GM12878 (cell line): ENCODE data around the gene PRKAA1. TPM values are rescaled to one million over a fixed set of nuclear protein-coding genes. Genes with fewer than 3 reads are reported as not detected.

Experiments
- ATAC-seq: fragments of 200-7000 bp; cut with Tn5 transposase; 3 replicates; pipeline ENCODE4 v1.9.1; 2020; ENCODE audit warnings: mild to moderate bottlenecking, moderate library complexity
- BruUV-seq: library from RNA; stranded (reverse); fragments of 400-500 nt; replicated peaks from 2 replicates; lab custom pipeline; 2021; lab: Mats Ljungman, UMichigan
- CTCF ChIA-PET: fragments of 300-600 bp; sonication (Branson Sonifier 250); formaldehyde crosslinking; extraction: SDS; loops from one replicate; lab custom pipeline; 2021; ENCODE audit warnings: inconsistent platforms; lab: Yijun Ruan, JAX
- POLR2A ChIA-PET: fragments of 350-600 bp; formaldehyde crosslinking; extraction: SDS; loops from one replicate; lab custom pipeline; 2021; ENCODE audit warnings: inconsistent platforms; lab: Charles Lee
- RAD21 ChIA-PET: fragments of 300-600 bp; sonication (Branson Sonifier 250); formaldehyde crosslinking; loops from one replicate; lab custom pipeline; 2023; ENCODE audit warnings: antibody characterized with exemption; ENCODE audit not compliant: unreplicated experiment; lab: Charles Lee
- SMC1A ChIA-PET: fragments of 300-600 bp; sonication (Branson Sonifier 250); formaldehyde crosslinking; loops from one replicate; lab custom pipeline; 2023; ENCODE audit not compliant: unreplicated experiment, uncharacterized antibody; lab: Charles Lee
- DNase-seq: peaks from one replicate; pipeline ENCODE4 v3.0.0-alpha.2; 2011; ENCODE audit warnings: low read depth, low spot score
- FAIRE-seq: peaks from 3 replicates; lab custom pipeline; 2011; peaks lifted over from hg19 to GRCh38; lab: Jason Lieb, UNC
- H2AFZ ChIP-seq: 2 replicates; pipeline ENCODE4 v1.6.0; 2011; ENCODE audit warnings: low read depth, low read length, control low read depth; ENCODE audit not compliant: control insufficient read depth
- H3K27ac ChIP-seq: 2 replicates; pipeline ENCODE4 v1.5.1; 2011; ENCODE audit warnings: control low read depth; ENCODE audit not compliant: control insufficient read depth, insufficient read depth
- H3K27me3 ChIP-seq, 2 experiments: replicated peaks in 1 of 2; 2 replicates each; pipeline versions ENCODE4 v1.6.0 to v1.6.1; 2011; ENCODE audit warnings: low read length in 1 of 2; ENCODE audit not compliant: control insufficient read depth in 2 of 2, insufficient read depth in 2 of 2
- H3K36me3 ChIP-seq, 2 experiments: 2 replicates each; pipeline ENCODE4 v1.5.1; 2011; ENCODE audit warnings: low read length in 1 of 2; ENCODE audit not compliant: control insufficient read depth in 2 of 2, insufficient read depth in 2 of 2
- H3K4me1 ChIP-seq: 2 replicates; pipeline ENCODE4 v1.6.1; 2011; ENCODE audit warnings: mild to moderate bottlenecking, low read length, moderate library complexity, mixed read lengths; ENCODE audit not compliant: control insufficient read depth, insufficient read depth
- H3K4me2 ChIP-seq: 2 replicates; pipeline ENCODE4 v1.6.0; 2011; ENCODE audit warnings: control low read depth; ENCODE audit not compliant: control insufficient read depth, insufficient read depth
- H3K4me3 ChIP-seq: fragments of 200-600 bp; sonication (generic); 2 replicates; pipeline ENCODE4 v1.5.1; 2016
- H3K79me2 ChIP-seq: 2 replicates; pipeline ENCODE4 v1.6.0; 2011; ENCODE audit warnings: low read length; ENCODE audit not compliant: control insufficient read depth, insufficient read depth
- H3K9ac ChIP-seq: 2 replicates; pipeline ENCODE4 v1.8.0; 2011; ENCODE audit warnings: low read length, control low read depth, mixed read lengths; ENCODE audit not compliant: control insufficient read depth, insufficient read depth
- H3K9me3 ChIP-seq: replicated peaks from 3 replicates; pipeline ENCODE4 v1.5.1; 2011; ENCODE audit warnings: mild to moderate bottlenecking, low read length; ENCODE audit not compliant: control insufficient read depth, insufficient read depth
- H4K20me1 ChIP-seq: 2 replicates; pipeline ENCODE4 v1.6.0; 2011; ENCODE audit not compliant: control insufficient read depth, insufficient read depth
- ATF2 ChIP-seq: IDR thresholded peaks from 2 replicates; pipeline ENCODE4 v1.6.1; 2012; ENCODE audit warnings: low read length, inconsistent platforms
- CHD1 ChIP-seq: IDR thresholded peaks from 2 replicates; pipeline ENCODE4 v1.6.1; 2012; ENCODE audit warnings: low read depth, low read length, improper control_type of control experiment
- FOS ChIP-seq: IDR thresholded peaks from 3 replicates; pipeline ENCODE4 v1.6.1; 2011; ENCODE audit warnings: borderline replicate concordance; ENCODE audit not compliant: insufficient read length; ENCODE audit errors: extremely low read depth
- HDGF ChIP-seq: fragments of 450-650 bp; IDR thresholded peaks from 2 replicates; pipeline ENCODE4 v1.6.1; 2016; ENCODE audit warnings: antibody characterized with exemption
- IRF3 ChIP-seq: fragments of 450-650 bp; IDR thresholded peaks from 2 replicates; pipeline ENCODE4 v1.6.1; 2014; ENCODE audit warnings: mild to moderate bottlenecking
- KLF5 ChIP-seq: fragments of 450-650 bp; IDR thresholded peaks from 2 replicates; pipeline ENCODE4 v1.6.1; 2014; ENCODE audit warnings: mild to moderate bottlenecking; ENCODE audit not compliant: partially characterized antibody
- MEF2A ChIP-seq: IDR thresholded peaks from 2 replicates; pipeline ENCODE4 v1.6.1; 2011; ENCODE audit warnings: low read depth, mild to moderate bottlenecking, low read length, moderate library complexity; ENCODE audit not compliant: insufficient read depth
- PBX3 ChIP-seq: IDR thresholded peaks from 2 replicates; pipeline ENCODE4 v1.6.1; 2011; ENCODE audit warnings: mild to moderate bottlenecking, low read depth, low read length, moderate library complexity; ENCODE audit not compliant: insufficient replicate concordance
- PML ChIP-seq: IDR thresholded peaks from 2 replicates; pipeline ENCODE4 v1.6.1; 2012; ENCODE audit warnings: low read length, inconsistent platforms
- RB1 ChIP-seq: fragments of 450-650 bp; formaldehyde crosslinking; IDR thresholded peaks from 2 replicates; pipeline ENCODE4 v1.6.1; 2017; ENCODE audit warnings: mild to moderate bottlenecking, borderline replicate concordance
- SREBF1 ChIP-seq: IDR thresholded peaks from 2 replicates; pipeline ENCODE4 v1.6.1; 2012; ENCODE audit warnings: mild to moderate bottlenecking, low read length
- SRF ChIP-seq, 2 experiments: IDR thresholded peaks; 2 replicates each; pipeline ENCODE4 v1.6.1; 2011; ENCODE audit warnings: low read depth in 2 of 2, low read length in 2 of 2, mild to moderate bottlenecking in 1 of 2, moderate library complexity in 1 of 2
- STAT3 ChIP-seq: IDR thresholded peaks from 2 replicates; pipeline ENCODE4 v1.6.1; 2011; ENCODE audit warnings: low read depth, low read length, improper control_type of control experiment
- TBL1XR1 ChIP-seq: IDR thresholded peaks from 2 replicates; pipeline ENCODE4 v1.6.1; 2012; ENCODE audit warnings: low read depth, low read length, improper control_type of control experiment
- USF1 ChIP-seq: IDR thresholded peaks from 2 replicates; pipeline ENCODE4 v1.6.1; 2011; ENCODE audit warnings: borderline replicate concordance, low read depth, mild to moderate bottlenecking, moderate library complexity, mixed read lengths, low read length; ENCODE audit not compliant: insufficient read depth; ENCODE audit errors: extremely low read length
- YBX1 ChIP-seq: fragments of 450-650 bp; IDR thresholded peaks from 2 replicates; pipeline ENCODE4 v1.6.1; 2016; ENCODE audit warnings: antibody characterized with exemption
- ZBED1 ChIP-seq: IDR thresholded peaks from 2 replicates; pipeline ENCODE4 v1.6.1; 2016; ENCODE audit warnings: borderline replicate concordance
- WGBS: methylation state at CpG from one replicate; pipeline ENCODE4 v1.1.6; 2016; ENCODE audit warnings: low lambda C conversion rate; ENCODE audit not compliant: insufficient replicate concordance, insufficient coverage; ENCODE audit errors: missing lambda C conversion rate; 5-methylcytosine and 5-hydroxymethylcytosine counted together
- in situ Hi-C: fragments of 300-500 bp; cut with MboI; formaldehyde crosslinking; loops from 9 replicates; pipeline ENCODE4 v1.14.3; 2018; ENCODE audit warnings: mixed read lengths
- intact Hi-C: fragments of 100-400 bp; cut with micrococcal nuclease; formaldehyde crosslinking; loops from one replicate; pipeline ENCODE4 v1.14.2; 2022; ENCODE audit not compliant: unreplicated experiment
- polyA plus RNA-seq, 11 experiments: library from polyadenylated mRNA; depleted of rRNA in 4 of 11; unstranded in 6 of 11; stranded (reverse) in 5 of 11; fragments of >200 nt; fragmentation: Nextera tagmentation in 4 of 11; fragmentation: Illumina TruSeq in 1 of 11; extraction: Ambion mirVana in 4 of 11; extraction: Trizol in 1 of 11; gene quantifications; 1 replicate in 1 of 11; 2 replicates in 10 of 11; pipeline versions ENCODE4 v1.2.1 to v1.2.3, GENCODE V29; 2011 to 2016; ENCODE audit warnings: inconsistent platforms in 2 of 11, missing spikeins in 2 of 11, low read depth in 1 of 11
- total RNA-seq, 4 experiments: library from RNA; depleted of rRNA in 3 of 4; stranded (reverse); fragments of >200 nt in 3 of 4; fragmentation: Illumina TruSeq in 1 of 4; extraction: Trizol in 1 of 4; gene quantifications; 2 replicates each; pipeline versions ENCODE4 v1.2.1 to v1.2.3, GENCODE V29; 2013 to 2021

PRKAA1 gene
- total and polyA plus RNA-seq, 10 of the 15 experiments (the other 5 are each of a cell fraction or from before 2014, with no cell fraction given) = 13.6 to 55.5 (median 29.6) TPM

- Histone ChIP-seq H3K9me3 (no peaks in the 10 kb centered on the region), H3K79me2 (no peaks in the 10 kb centered on the region), H3K9ac (no peak overlapping the region), H4K20me1 (no peaks in the 10 kb centered on the region), H3K4me1 (no peaks in the 10 kb centered on the region), H3K4me3 (no peak overlapping the region), H3K36me3 (peaks cover 0 to 4% of the 10 kb centered on the region in 2 experiments; a peak in 1 of 4 replicates), H3K27me3 (no peaks in the 10 kb centered on the region), H3K27ac (no peak overlapping the region), H2AFZ (no peak overlapping the region), H3K4me2 (no peak overlapping the region)
- TF ChIP-seq CHD1 (no peak), MEF2A (no peak), ATF2 (no peak), USF1 (no peak), KLF5 (no peak), TBL1XR1 (no peak), RB1 (no peak), PML (no peak), SREBF1 (no peak), FOS (no peak), SRF (IDR thresholded peaks at IDR 0.05; ENCODE audit: low read depth in 2 of 2, low read length in 2 of 2) (no peak), ZBED1 (no peak), HDGF (no peak), YBX1 (no peak), IRF3 (no peak), STAT3 (no peak), PBX3 (no peak)
- CTCF ChIA-PET = interaction anchor here (1.5 kb wide), 1 partner anchor 20 kb away, joined by 4 read pairs; no protein-coding TSS in a partner anchor
- in situ Hi-C loops (no loop called here), intact Hi-C loops (no loop called here)
- no TSS peak for BruUV-seq
- POLR2A ChIA-PET = no interaction called here
- no peak for FAIRE-seq
- RAD21 ChIA-PET = no interaction called here
- peak; percentile 61 for ATAC-seq
- DNase-seq = no peak
- whole genome bisulfite sequencing = 81% methylated on average over 2 of the region's 2 CpGs
- SMC1A ChIA-PET = interaction anchor here (0.9 to 1.6 kb wide), 2 partner anchors 8 to 12 kb away, joined by 4 to 5 read pairs; no protein-coding TSS in a partner anchor
Measured at GRCh38 chr5:40716590-40716989, 81.6 kb downstream of the PRKAA1 start.
